GM12873 (cell line): ENCODE measurements around the gene BMERB1.
A peak's percentile ranks its signal among the peaks of the same experiment; 100 is the strongest.

Source experiments
- CTCF ChIP-seq: IDR thresholded peaks from 2 replicates; pipeline ENCODE4 v1.5.1; 2012; ENCODE audit warnings: low read depth, mild to moderate bottlenecking, moderate library complexity, low read length, control low read depth; ENCODE audit not compliant: insufficient read depth; ENCODE audit errors: missing control alignments

The BMERB1 gene

GRCh38 chr16:15426796-15427195 is 7.6 kb upstream of the BMERB1 start:
- TF ChIP-seq CTCF = no peak

GRCh38 chr16:15427648-15428239 is 6.6 kb upstream of the BMERB1 start:
- peak; percentile 66 for TF ChIP-seq CTCF

GRCh38 chr16:15434079-15434424 is 336 bp upstream of the BMERB1 start:
- no peak for TF ChIP-seq CTCF

- TF ChIP-seq CTCF = no peak
Measured at GRCh38 chr16:15435216-15435864, 952 bp downstream of the BMERB1 start.

GRCh38 chr16:15439102-15439501 is 4.7 kb downstream of the BMERB1 start:
- no peak for TF ChIP-seq CTCF

- no peak for TF ChIP-seq CTCF
Measured at GRCh38 chr16:15439521-15439920, 5.1 kb downstream of the BMERB1 start.

GRCh38 chr16:15440852-15441251 is 6.5 kb downstream of the BMERB1 start:
- no peak for TF ChIP-seq CTCF
